Esophagus squamous epithelium (tissue), 4 donors: ENCODE results near the gene PAQR8.

Experiments used
- CTCF ChIP-seq, 6 experiments: fragments of 450-650 bp in 4 of 6; fragments of 200-600 bp in 2 of 6; sonication (generic) in 2 of 6; IDR thresholded peaks; one replicate each; pipeline ENCODE4 v1.5.1; 2016 to 2019; ENCODE audit warnings: antibody characterized with exemption in 6 of 6, mild to moderate bottlenecking in 4 of 6, moderate library complexity in 4 of 6
- POLR2A ChIP-seq, 4 donors: fragments of 450-650 bp; IDR thresholded peaks; one replicate each; pipeline ENCODE4 v1.6.1; 2017; ENCODE audit warnings: antibody characterized with exemption in 4 of 4, mild to moderate bottlenecking in 4 of 4, moderate library complexity in 3 of 4

GRCh38 chr6:52328303-52328662 is 33.7 kb upstream of the PAQR8 start:
- TF ChIP-seq CTCF (IDR thresholded peaks at IDR 0.05) (no peak), POLR2A (IDR thresholded peaks at IDR 0.05) (no peak)
